Heart left ventricle (tissue), 13 donors: ENCODE results near the gene VASH1.

Experiments
- POLR2A ChIP-seq, 2 donors: fragments of 450-650 bp; IDR thresholded peaks; one replicate each; pipeline ENCODE4 v1.6.1; 2017; ENCODE audit warnings: antibody characterized with exemption in 2 of 2, mild to moderate bottlenecking in 2 of 2, moderate library complexity in 2 of 2
- TF ChIP-seq, protein P1 (sequence below), 12 donors: fragments of 200-600 bp; sonication (generic) in 4 of 12; IDR thresholded peaks; one replicate each; pipeline versions ENCODE4 v1.5.0 to v1.8.0; 2018 to 2022; ENCODE audit warnings: antibody characterized with exemption in 12 of 12, mild to moderate bottlenecking in 5 of 12
- donor health status: ischemic (EF 13 %, LVEDD 7.1; RV severe dilation, severe dysfunction).
- donor health status: DM: no; HTN: yes; CAD: no.
- donor health status: DM: no; HTN: no; CAD: no.
- donor health status: ischemic (EF 25% LVEDD 6.9; RV normal size, moderate dysfunction).
- donor health status: ischemic (EF 25% LVEDD 5.7; RV mildly dilated, moderate dysfunction).
- donor health status: ischemic (EF 35%, LVEDD 5.7; RV mildly dilated, moderate dysfunction).
- donor health status: nonischemic (EF 11% LVEDD 7.7; RV severe dilation, severe dysfunction).
- donor health status: DM: yes; HTN: yes; CAD: no.
- donor health status: PGD.
- donor health status: ischemic (EF 29% LVEDD 5.4; RV normal size, mild dysfunction).
- donor health status: nonischemic (EF 23%, LVEDD 6.1; RV moderate dilation, normal function).

DNA sequence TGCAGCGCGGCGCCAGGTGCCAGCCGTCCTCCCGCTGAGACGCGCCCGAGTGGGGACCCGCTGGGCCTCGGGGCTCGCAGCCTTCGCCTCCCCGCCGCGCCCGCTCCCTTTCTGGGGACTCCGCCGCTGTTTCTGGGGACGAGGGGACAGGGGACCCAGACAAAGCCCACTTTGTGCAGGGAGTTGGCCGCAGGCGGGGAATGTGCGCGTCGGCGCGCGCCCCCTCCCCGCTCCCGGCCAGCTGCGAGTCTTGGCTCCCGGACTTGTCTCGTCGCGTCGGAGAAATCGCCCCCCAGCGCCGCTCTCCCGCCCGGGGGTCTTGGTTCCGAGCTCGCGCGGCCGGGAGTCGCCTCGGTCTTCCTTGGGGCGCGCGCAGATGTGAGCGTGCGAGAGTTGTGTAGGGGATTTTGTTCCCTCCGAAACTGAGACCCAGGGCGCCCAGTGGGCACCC, 717 bp downstream of the VASH1 start:
- no peak for TF ChIP-seq POLR2A (IDR thresholded peaks at IDR 0.05)
- TF ChIP-seq, protein P1, sequence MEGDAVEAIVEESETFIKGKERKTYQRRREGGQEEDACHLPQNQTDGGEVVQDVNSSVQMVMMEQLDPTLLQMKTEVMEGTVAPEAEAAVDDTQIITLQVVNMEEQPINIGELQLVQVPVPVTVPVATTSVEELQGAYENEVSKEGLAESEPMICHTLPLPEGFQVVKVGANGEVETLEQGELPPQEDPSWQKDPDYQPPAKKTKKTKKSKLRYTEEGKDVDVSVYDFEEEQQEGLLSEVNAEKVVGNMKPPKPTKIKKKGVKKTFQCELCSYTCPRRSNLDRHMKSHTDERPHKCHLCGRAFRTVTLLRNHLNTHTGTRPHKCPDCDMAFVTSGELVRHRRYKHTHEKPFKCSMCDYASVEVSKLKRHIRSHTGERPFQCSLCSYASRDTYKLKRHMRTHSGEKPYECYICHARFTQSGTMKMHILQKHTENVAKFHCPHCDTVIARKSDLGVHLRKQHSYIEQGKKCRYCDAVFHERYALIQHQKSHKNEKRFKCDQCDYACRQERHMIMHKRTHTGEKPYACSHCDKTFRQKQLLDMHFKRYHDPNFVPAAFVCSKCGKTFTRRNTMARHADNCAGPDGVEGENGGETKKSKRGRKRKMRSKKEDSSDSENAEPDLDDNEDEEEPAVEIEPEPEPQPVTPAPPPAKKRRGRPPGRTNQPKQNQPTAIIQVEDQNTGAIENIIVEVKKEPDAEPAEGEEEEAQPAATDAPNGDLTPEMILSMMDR (IDR thresholded peaks at IDR 0.05) = no peak
